PC-9 (cell line): ENCODE data around the gene SH3RF2. TPM values are rescaled to one million over a fixed set of nuclear protein-coding genes. Genes with fewer than 3 reads are reported as not detected.

Experiments used
- BruUV-seq: library from RNA; stranded (reverse); fragments of 400-500 nt; replicated peaks from 2 replicates; lab custom pipeline; 2021; lab: Mats Ljungman, UMichigan
- CTCF ChIA-PET: fragments of 300-600 bp; sonication (Branson Sonifier 250); formaldehyde crosslinking; loops from one replicate; lab custom pipeline; 2022; ENCODE audit warnings: antibody characterized with exemption; lab: Charles Lee
- POLR2A ChIA-PET: fragments of 300-600 bp; sonication (Branson Sonifier 250); formaldehyde crosslinking; loops from one replicate; lab custom pipeline; 2022; ENCODE audit warnings: antibody characterized with exemption; ENCODE audit not compliant: unreplicated experiment; lab: Charles Lee
- DNase-seq, 2 experiments: peaks; one replicate each; pipeline versions ENCODE4 v3.0.0 to v3.0.0-alpha.2; 2015 to 2022; ENCODE audit warnings: mixed read lengths in 1 of 2
- H2AFZ ChIP-seq: fragments of 200-600 bp; sonication (generic); 2 replicates; pipeline ENCODE4 v1.8.1; 2017; ENCODE audit warnings: antibody characterized with exemption
- H3F3A ChIP-seq: fragments of 200-600 bp; sonication (generic); 2 replicates; pipeline ENCODE4 v1.8.1; 2017; ENCODE audit warnings: antibody characterized with exemption, mild to moderate bottlenecking, low read depth; ENCODE audit not compliant: insufficient read depth
- H3K27ac ChIP-seq: fragments of 200-600 bp; sonication (generic); 2 replicates; pipeline ENCODE4 v1.6.1; 2016; ENCODE audit warnings: mixed run types
- H3K27me3 ChIP-seq: fragments of 200-600 bp; sonication (generic); 2 replicates; pipeline ENCODE4 v1.6.1; 2016; ENCODE audit warnings: low read depth, mixed run types; ENCODE audit not compliant: insufficient read depth
- H3K36me3 ChIP-seq: fragments of 200-600 bp; sonication (generic); 2 replicates; pipeline ENCODE4 v1.6.1; 2016; ENCODE audit warnings: low read depth, mixed run types
- H3K4me1 ChIP-seq: fragments of 200-600 bp; sonication (generic); replicated peaks from 2 replicates; pipeline ENCODE4 v1.6.1; 2016; ENCODE audit warnings: mixed run types; ENCODE audit not compliant: insufficient read depth
- H3K4me2 ChIP-seq: fragments of 200-600 bp; sonication (generic); 2 replicates; pipeline ENCODE4 v1.6.1; 2017; ENCODE audit warnings: mixed run types
- H3K4me3 ChIP-seq: fragments of 200-600 bp; sonication (generic); 2 replicates; pipeline ENCODE4 v1.6.1; 2016; ENCODE audit warnings: mixed run types
- H3K79me2 ChIP-seq: fragments of 200-600 bp; sonication (generic); 2 replicates; pipeline ENCODE4 v1.6.1; 2017; ENCODE audit warnings: low read depth, mixed run types
- H3K9me2 ChIP-seq: fragments of 200-600 bp; sonication (generic); 2 replicates; pipeline ENCODE4 v1.8.1; 2017; ENCODE audit warnings: mild to moderate bottlenecking; ENCODE audit not compliant: insufficient read depth
- H3K9me3 ChIP-seq: fragments of 200-600 bp; sonication (generic); 2 replicates; pipeline ENCODE4 v1.8.1; 2016; ENCODE audit warnings: low read depth; ENCODE audit not compliant: insufficient read depth
- H4K20me1 ChIP-seq: fragments of 200-600 bp; sonication (generic); 2 replicates; pipeline ENCODE4 v1.8.1; 2017; ENCODE audit not compliant: insufficient read depth
- CTCF ChIP-seq: fragments of 200-600 bp; sonication (generic); conservative IDR thresholded peaks from 2 replicates; pipeline ENCODE4 v1.6.1; 2017; ENCODE audit warnings: mixed run types, antibody characterized with exemption, mild to moderate bottlenecking, moderate library complexity
- EZH2 ChIP-seq: fragments of 200-600 bp; sonication (generic); IDR thresholded peaks from 2 replicates; pipeline ENCODE4 v1.8.0; 2017; ENCODE audit warnings: antibody characterized with exemption, low read depth
- intact Hi-C: fragments of 100-400 bp; cut with micrococcal nuclease; formaldehyde crosslinking; loops from one replicate; pipeline ENCODE4 v1.10.0; 2022; ENCODE audit not compliant: unreplicated experiment
- total RNA-seq: library from RNA; stranded (reverse); gene quantifications from 2 replicates; pipeline ENCODE4 v1.2.3, GENCODE V29; 2021

Gene SH3RF2
- total RNA-seq, 1 experiment from 2014 or later, result 37.2 TPM

GRCh38 chr5:145942201-145942600 lies 5.8 kb downstream of the SH3RF2 start:
- CTCF ChIA-PET, result no interaction called here
- H2AFZ ChIP-seq, result no peak overlapping the region
- no peak overlapping the region for H3K27ac ChIP-seq
- POLR2A ChIA-PET, result no interaction called here
- DNase-seq, result no peak
- no peaks in the 10 kb centered on the region for H3K27me3 ChIP-seq
- no peaks in the 10 kb centered on the region for H3K9me3 ChIP-seq
- H3K36me3 ChIP-seq, result no peaks in the 10 kb centered on the region
- H3F3A ChIP-seq, result peaks cover 79% of the 10 kb centered on the region
- no peak for TF ChIP-seq EZH2
- TF ChIP-seq CTCF, result no peak
- intact Hi-C loops, result no loop called here
- H3K4me2 ChIP-seq, result no peak overlapping the region
- BruUV-seq, result no TSS peak
- no peaks in the 10 kb centered on the region for H4K20me1 ChIP-seq
- H3K4me3 ChIP-seq, result no peak overlapping the region
- peaks cover 63% of the 10 kb centered on the region for H3K79me2 ChIP-seq
- peaks cover 98% of the 10 kb centered on the region for H3K4me1 ChIP-seq
- H3K9me2 ChIP-seq, result no peaks in the 10 kb centered on the region

GRCh38 chr5:145942749-145943148 lies 6.4 kb downstream of the SH3RF2 start:
- peaks cover 100% of the 10 kb centered on the region for H3K4me1 ChIP-seq
- intact Hi-C loops, result no loop called here
- no peak for TF ChIP-seq CTCF
- TF ChIP-seq EZH2, result no peak
- ChIA-PET CTCF (no interaction called here), POLR2A (no interaction called here)
- H3K79me2 ChIP-seq, result peaks cover 67% of the 10 kb centered on the region
- H3K9me2 ChIP-seq, result no peaks in the 10 kb centered on the region
- no peak overlapping the region for H3K27ac ChIP-seq
- H3K4me2 ChIP-seq, result peak overlapping the region; percentile 33
- peaks cover 79% of the 10 kb centered on the region for H3F3A ChIP-seq
- H3K36me3 ChIP-seq, result 0 out of 2 replicates have a peak, but pooled peaks cover 2% of the 10 kb centered on the region
- no peak overlapping the region for H3K4me3 ChIP-seq
- no peaks in the 10 kb centered on the region for H3K27me3 ChIP-seq
- H3K9me3 ChIP-seq, result no peaks in the 10 kb centered on the region
- no peak overlapping the region for H2AFZ ChIP-seq
- DNase-seq, result no peak
- BruUV-seq, result no TSS peak
- H4K20me1 ChIP-seq, result no peaks in the 10 kb centered on the region

GRCh38 chr5:145943674-145944121 lies 7.3 kb downstream of the SH3RF2 start:
- POLR2A ChIA-PET, result interaction anchor here (0.5 kb wide), 1 partner anchor 44 kb away, joined by 3 read pairs; no protein-coding TSS in a partner anchor

More at GRCh38 chr5:145943674-145944121, 7.3 kb downstream of the SH3RF2 start:
- Histone ChIP-seq H2AFZ (no peak overlapping the region), H3K4me1 (peaks cover 94% of the 10 kb centered on the region), H3F3A (peaks cover 75% of the 10 kb centered on the region), H3K27me3 (no peaks in the 10 kb centered on the region), H3K79me2 (peaks cover 67% of the 10 kb centered on the region), H3K27ac (peak overlapping the region; percentile 42), H3K36me3 (0 out of 2 replicates have a peak, but pooled peaks cover 7% of the 10 kb centered on the region), H3K9me2 (no peaks in the 10 kb centered on the region), H3K4me2 (peak overlapping the region; percentile 33), H3K4me3 (no peak overlapping the region), H3K9me3 (no peaks in the 10 kb centered on the region), H4K20me1 (no peaks in the 10 kb centered on the region)
- TF ChIP-seq CTCF, result no peak
- TF ChIP-seq EZH2, result no peak
- CTCF ChIA-PET, result no interaction called here
- BruUV-seq, result no TSS peak
- DNase-seq, result peak; percentile 27 to 83
- intact Hi-C loops, result no loop called here
